PC-3 (cell line): ENCODE data around the gene AGPAT3.

Source experiments
- CTCF ChIP-seq: fragments of 300-600 bp; sonication (generic); conservative IDR thresholded peaks from 2 replicates; pipeline ENCODE4 v1.5.1; 2017; ENCODE audit warnings: antibody characterized with exemption, low read depth, mild to moderate bottlenecking, low read length
- EZH2 ChIP-seq: fragments of 300-600 bp; sonication (generic); IDR thresholded peaks from one replicate; pipeline ENCODE4 v1.6.1; 2017; ENCODE audit warnings: antibody characterized with exemption, mild to moderate bottlenecking, low read length; ENCODE audit not compliant: unreplicated experiment

GRCh38 chr21:43973634-43973955 lies 108.6 kb downstream of the AGPAT3 start:
- no peak for TF ChIP-seq CTCF
- no peak for TF ChIP-seq EZH2
